Measurements from ENCODE around the gene RTP3. TPM values are rescaled to one million over a fixed set of nuclear protein-coding genes. Genes with fewer than 3 reads are reported as not detected.

The RTP3 gene
- total RNA-seq, 1 donor from 2014 or later = not detected

DNA sequence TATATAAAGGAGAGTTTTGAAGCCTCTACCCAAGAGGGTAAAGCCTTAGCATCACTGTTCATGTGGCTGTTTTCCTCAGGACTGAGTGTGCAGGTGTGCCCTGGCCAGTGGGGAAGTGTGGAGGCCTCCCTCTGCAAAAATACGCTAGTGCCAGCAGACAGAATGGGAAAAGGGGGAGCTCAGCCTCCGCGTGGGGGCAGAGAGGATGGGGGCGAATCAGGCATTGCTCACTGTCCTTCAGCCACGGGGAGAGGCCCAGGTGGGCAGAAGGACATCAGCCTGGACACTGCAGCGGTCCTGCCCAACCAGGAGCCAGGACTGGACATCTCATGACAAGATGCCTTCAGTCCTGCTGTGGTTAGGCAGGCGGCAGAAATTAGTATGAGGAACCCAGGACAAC is 43.2 kb upstream of the RTP3 start:
- H3K27me3 Mint-ChIP-seq (ENCODE audit: low read depth) = peaks cover 34% of the 10 kb centered on the region
- H3K9me3 Mint-ChIP-seq = no peaks in the 10 kb centered on the region
- no peak for DNase-seq (ENCODE audit: low spot score in 2 of 2, unreplicated experiment in 2 of 2)
- H3K36me3 Mint-ChIP-seq = no peaks in the 10 kb centered on the region
- H3K4me1 Mint-ChIP-seq = no peaks in the 10 kb centered on the region
- TF ChIP-seq, protein P1, sequence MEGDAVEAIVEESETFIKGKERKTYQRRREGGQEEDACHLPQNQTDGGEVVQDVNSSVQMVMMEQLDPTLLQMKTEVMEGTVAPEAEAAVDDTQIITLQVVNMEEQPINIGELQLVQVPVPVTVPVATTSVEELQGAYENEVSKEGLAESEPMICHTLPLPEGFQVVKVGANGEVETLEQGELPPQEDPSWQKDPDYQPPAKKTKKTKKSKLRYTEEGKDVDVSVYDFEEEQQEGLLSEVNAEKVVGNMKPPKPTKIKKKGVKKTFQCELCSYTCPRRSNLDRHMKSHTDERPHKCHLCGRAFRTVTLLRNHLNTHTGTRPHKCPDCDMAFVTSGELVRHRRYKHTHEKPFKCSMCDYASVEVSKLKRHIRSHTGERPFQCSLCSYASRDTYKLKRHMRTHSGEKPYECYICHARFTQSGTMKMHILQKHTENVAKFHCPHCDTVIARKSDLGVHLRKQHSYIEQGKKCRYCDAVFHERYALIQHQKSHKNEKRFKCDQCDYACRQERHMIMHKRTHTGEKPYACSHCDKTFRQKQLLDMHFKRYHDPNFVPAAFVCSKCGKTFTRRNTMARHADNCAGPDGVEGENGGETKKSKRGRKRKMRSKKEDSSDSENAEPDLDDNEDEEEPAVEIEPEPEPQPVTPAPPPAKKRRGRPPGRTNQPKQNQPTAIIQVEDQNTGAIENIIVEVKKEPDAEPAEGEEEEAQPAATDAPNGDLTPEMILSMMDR (IDR thresholded peaks at IDR 0.05; ENCODE audit: unreplicated experiment) = no peak
- H3K27ac Mint-ChIP-seq = no peak overlapping the region
- no peak overlapping the region for H3K4me3 Mint-ChIP-seq

DNA sequence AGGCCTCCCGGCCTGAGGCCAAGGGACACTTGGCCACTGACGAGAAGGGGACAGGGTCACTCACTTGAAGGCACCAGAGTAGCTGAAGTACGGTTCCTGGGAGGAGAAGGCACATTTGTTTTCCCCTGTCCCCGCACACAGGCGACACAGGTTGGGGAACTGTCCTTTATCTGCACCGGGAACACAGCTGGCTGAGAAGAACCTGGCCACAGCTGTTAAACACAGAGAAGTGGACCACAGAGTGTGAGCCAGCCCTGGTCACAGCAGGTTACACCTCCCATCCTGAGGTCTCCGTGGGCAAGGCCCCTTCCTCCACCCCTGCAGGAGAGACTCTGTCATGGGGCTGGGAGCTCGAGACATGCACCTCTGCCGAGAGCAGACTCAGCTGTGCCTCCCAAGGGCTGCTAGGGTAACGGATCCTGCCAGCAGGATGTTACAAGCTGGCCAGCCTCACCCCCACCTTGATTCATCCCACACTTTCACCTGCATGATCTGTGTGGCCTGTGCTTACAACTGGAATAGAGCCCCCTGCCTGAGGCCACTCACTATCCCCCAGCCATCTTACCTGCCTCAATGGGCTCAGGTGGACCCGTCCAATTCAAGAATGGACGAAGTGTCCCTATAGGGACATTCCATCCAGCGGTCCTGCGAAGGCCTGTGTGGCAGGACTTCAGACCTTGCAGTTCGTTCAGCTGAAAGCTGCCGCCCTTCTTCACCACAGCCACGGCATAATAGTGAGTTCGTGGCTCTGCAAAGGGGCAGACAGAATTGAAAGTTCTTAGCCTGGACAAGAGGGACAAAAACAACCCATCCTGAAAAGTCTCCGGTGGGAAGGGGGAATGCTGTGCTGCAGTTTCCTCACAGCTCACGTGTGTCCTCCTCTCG is 42.3 kb upstream of the RTP3 start:
- Mint-ChIP-seq H3K36me3 (no peaks in the 10 kb centered on the region), H3K4me3 (no peak overlapping the region), H3K4me1 (no peaks in the 10 kb centered on the region), H3K9me3 (peaks cover 4% of the 10 kb centered on the region), H3K27ac (no peak overlapping the region), H3K27me3 (ENCODE audit: low read depth) (peaks cover 39% of the 10 kb centered on the region)
- DNase-seq (ENCODE audit: low spot score in 2 of 2, unreplicated experiment in 2 of 2) = no peak
- TF ChIP-seq, protein P1 (IDR thresholded peaks at IDR 0.05; ENCODE audit: unreplicated experiment) = no peak

DNA sequence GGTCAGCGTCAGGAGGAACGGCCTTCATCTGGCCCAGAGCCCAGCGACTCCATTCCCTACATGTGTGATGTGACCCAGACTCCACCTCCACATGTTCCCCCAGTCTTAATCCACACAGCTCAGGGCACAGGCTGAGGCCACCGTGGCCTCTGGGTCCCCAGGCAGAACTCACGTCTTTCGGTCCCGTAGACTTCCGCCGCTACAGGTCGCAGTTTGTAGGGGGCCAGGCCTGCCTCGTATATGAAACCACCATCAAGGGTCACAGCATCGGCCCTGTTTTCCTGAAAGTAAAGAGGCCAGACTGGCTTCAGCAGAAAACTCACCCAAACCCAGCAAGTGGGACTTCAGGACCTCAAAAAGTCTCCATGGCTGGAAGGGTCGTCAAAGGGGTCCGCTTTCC is 41.7 kb upstream of the RTP3 start:
- Mint-ChIP-seq H3K4me3 (no peak overlapping the region), H3K27me3 (ENCODE audit: low read depth) (peaks cover 43% of the 10 kb centered on the region), H3K36me3 (no peaks in the 10 kb centered on the region), H3K9me3 (peaks cover 9% of the 10 kb centered on the region), H3K4me1 (no peaks in the 10 kb centered on the region), H3K27ac (no peak overlapping the region)
- TF ChIP-seq, protein P1 (IDR thresholded peaks at IDR 0.05; ENCODE audit: unreplicated experiment) = no peak
- DNase-seq (ENCODE audit: low spot score in 2 of 2, unreplicated experiment in 2 of 2) = no peak

DNA sequence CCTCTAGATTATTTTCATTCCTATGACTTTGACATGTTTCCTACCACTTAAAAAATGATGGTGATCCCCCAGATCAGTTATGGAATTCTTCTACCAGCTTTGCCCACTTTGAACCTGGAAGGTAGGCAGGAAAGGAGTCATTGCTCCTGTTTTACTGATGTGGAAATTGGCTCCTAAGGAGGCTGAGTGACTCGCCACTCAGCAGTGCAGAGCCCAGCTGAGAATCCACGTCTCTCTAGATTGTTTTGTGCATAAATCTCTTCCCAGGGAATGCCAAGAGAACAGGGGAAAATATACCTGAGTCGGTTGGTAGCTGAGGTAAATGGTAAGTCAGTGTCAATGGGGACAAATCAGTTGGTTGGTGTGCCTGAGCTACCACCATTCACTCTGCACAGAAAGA is 37.7 kb upstream of the RTP3 start:
- H3K36me3 Mint-ChIP-seq = no peaks in the 10 kb centered on the region
- no peak overlapping the region for H3K27ac Mint-ChIP-seq
- peaks cover 48% of the 10 kb centered on the region for H3K27me3 Mint-ChIP-seq (ENCODE audit: low read depth)
- TF ChIP-seq, protein P1 (IDR thresholded peaks at IDR 0.05; ENCODE audit: unreplicated experiment) = no peak
- H3K4me1 Mint-ChIP-seq = no peaks in the 10 kb centered on the region
- H3K4me3 Mint-ChIP-seq = no peak overlapping the region
- DNase-seq (ENCODE audit: low spot score in 2 of 2, unreplicated experiment in 2 of 2) = no peak
- H3K9me3 Mint-ChIP-seq = peaks cover 13% of the 10 kb centered on the region

DNA sequence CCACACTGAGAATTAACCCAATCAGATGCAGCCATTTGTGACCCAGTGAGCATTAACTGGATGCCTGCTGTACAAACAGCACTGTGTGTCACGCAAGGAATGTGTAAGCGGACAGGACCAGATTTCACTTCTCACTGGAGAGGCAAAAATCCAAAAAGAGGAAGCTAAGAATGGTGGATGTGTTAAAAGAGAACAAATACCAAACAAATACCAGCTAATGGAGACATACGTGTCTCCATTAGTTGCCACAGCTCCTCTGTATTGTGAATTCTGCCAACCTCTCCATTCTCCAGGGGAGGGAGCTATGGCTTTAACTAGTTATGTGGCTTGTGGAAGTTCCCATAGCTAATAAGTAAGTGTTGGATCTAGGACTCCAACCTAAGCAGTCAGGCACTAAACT is 35.7 kb upstream of the RTP3 start:
- Mint-ChIP-seq H3K27me3 (ENCODE audit: low read depth) (peaks cover 54% of the 10 kb centered on the region), H3K27ac (no peak overlapping the region), H3K4me3 (no peak overlapping the region), H3K9me3 (peaks cover 13% of the 10 kb centered on the region), H3K4me1 (no peaks in the 10 kb centered on the region), H3K36me3 (no peaks in the 10 kb centered on the region)
- TF ChIP-seq, protein P1 (IDR thresholded peaks at IDR 0.05; ENCODE audit: unreplicated experiment) = no peak
- DNase-seq (ENCODE audit: low spot score in 2 of 2, unreplicated experiment in 2 of 2) = no peak

Measured in mesothelial cell of epicardium (in vitro differentiated cells).